ENCODE measurements around the gene USO1. TPM values are rescaled to one million over a fixed set of nuclear protein-coding genes. Genes with fewer than 3 reads are reported as not detected.
A peak's percentile ranks its signal among the peaks of the same experiment; 100 is the strongest.
"Not testable (repeated sequence)": the region's sequence is repeated elsewhere in the genome, so short reads cannot be mapped to it uniquely, and the experiment has no call there.

USO1 gene
- total and polyA plus RNA-seq, 2 of the 13 experiments (the other 11 are each of a cell fraction or from before 2014, with no cell fraction given): 52.2 to 87.7 TPM

- H3K4me3 ChIP-seq (replicated peaks in 1 of 3; ENCODE audit: insufficient read depth in 1 of 3, low read depth in 2 of 3, low read length in 3 of 3); H3K27ac ChIP-seq (ENCODE audit: extremely low read length, insufficient read depth, low read length); FAIRE-seq; H2AFZ ChIP-seq (ENCODE audit: low read length); ATAC-seq; H3K9ac ChIP-seq (ENCODE audit: insufficient read depth, low read depth, low read length); in situ Hi-C loops (cut with HindIII; ENCODE audit: extremely low pct_ligation_motif_present, low pct_unique_long_range_greater_than_20kb); BruUV-seq (replicated peaks); H3K9me3 ChIP-seq (ENCODE audit: low read length); H4K20me1 ChIP-seq (ENCODE audit: insufficient read depth, low read length); CTCF ChIA-PET (ENCODE audit: low intra/inter-chr PET ratio, low total read pairs); H3K4me1 ChIP-seq (ENCODE audit: insufficient read depth, low read length); DNase-seq (ENCODE audit: low spot score); POLR2A ChIA-PET; H3K79me2 ChIP-seq (ENCODE audit: insufficient read depth, low read length); H3K27me3 ChIP-seq (ENCODE audit: control insufficient read depth in 1 of 2, insufficient read depth in 2 of 2, low read length in 2 of 2); H3K4me2 ChIP-seq (ENCODE audit: low read depth, low read length): not testable (repeated sequence)
- intact Hi-C loops (cut with micrococcal nuclease; ENCODE audit: unreplicated experiment): loop anchor here (5.0 kb wide), 1 partner anchor 34 kb away; no protein-coding TSS in a partner anchor
- peaks cover 6 to 62% of the 10 kb centered on the region in 2 experiments for H3K36me3 ChIP-seq (replicated peaks in 1 of 2; ENCODE audit: control insufficient read depth in 1 of 2, insufficient read depth in 2 of 2, low read length in 2 of 2)
- 90% methylated on average over 8 of the region's 8 CpGs for WGBS (ENCODE audit: low lambda C conversion rate)
Observed at GRCh38 chr4:75806035-75806434, 81.7 kb downstream of the USO1 start.

- ATAC-seq: peak; percentile 14; the same call in 1 of the 3 replicates
- no peak overlapping the region for H3K4me3 ChIP-seq (replicated peaks in 1 of 3; ENCODE audit: insufficient read depth in 1 of 3, low read depth in 2 of 3, low read length in 3 of 3)
- H2AFZ ChIP-seq (ENCODE audit: low read length): no peak overlapping the region
- 95% methylated on average over 2 of the region's 2 CpGs for WGBS (ENCODE audit: low lambda C conversion rate)
- ChIA-PET CTCF (ENCODE audit: low intra/inter-chr PET ratio, low total read pairs) (no interaction called here), POLR2A (no interaction called here)
- H3K9me3 ChIP-seq (ENCODE audit: low read length): no peaks in the 10 kb centered on the region
- no peak for FAIRE-seq
- BruUV-seq (replicated peaks): no TSS peak
- H4K20me1 ChIP-seq (ENCODE audit: insufficient read depth, low read length): no peaks in the 10 kb centered on the region
- no peaks in the 10 kb centered on the region for H3K79me2 ChIP-seq (ENCODE audit: insufficient read depth, low read length)
- intact Hi-C loops (cut with micrococcal nuclease; ENCODE audit: unreplicated experiment): no loop called here
- no peak overlapping the region for H3K9ac ChIP-seq (ENCODE audit: insufficient read depth, low read depth, low read length)
- no peak overlapping the region for H3K4me2 ChIP-seq (ENCODE audit: low read depth, low read length)
- DNase-seq (ENCODE audit: low spot score): no peak
- H3K36me3 ChIP-seq (replicated peaks in 1 of 2; ENCODE audit: control insufficient read depth in 1 of 2, insufficient read depth in 2 of 2, low read length in 2 of 2): peaks cover 0 to 2% of the 10 kb centered on the region in 2 experiments
- H3K27ac ChIP-seq (ENCODE audit: extremely low read length, insufficient read depth, low read length): no peak overlapping the region
- H3K4me1 ChIP-seq (ENCODE audit: insufficient read depth, low read length): peaks cover 17% of the 10 kb centered on the region
- no peaks in the 10 kb centered on the region for H3K27me3 ChIP-seq (ENCODE audit: control insufficient read depth in 1 of 2, insufficient read depth in 2 of 2, low read length in 2 of 2)
- in situ Hi-C loops (cut with HindIII; ENCODE audit: extremely low pct_ligation_motif_present, low pct_unique_long_range_greater_than_20kb): no loop called here
- TF ChIP-seq TOPORS (CRISPR knock-in tag; IDR thresholded peaks at IDR 0.05) (no peak), MLX (CRISPR knock-in tag; IDR thresholded peaks at IDR 0.05) (no peak), GRHL1 (CRISPR knock-in tag; conservative IDR thresholded peaks at IDR 0.05) (no peak), ATF2 (CRISPR knock-in tag; IDR thresholded peaks at IDR 0.05) (no peak), IRF1 (CRISPR knock-in tag; IDR thresholded peaks at IDR 0.05; ENCODE audit: low read depth) (no peak), ZNF883 (CRISPR knock-in tag; IDR thresholded peaks at IDR 0.05; ENCODE audit: not compliant biosample characterization) (no peak), PCBP1 (IDR thresholded peaks at IDR 0.05; ENCODE audit: borderline replicate concordance, low read depth, low read length) (no peak), MED13 (CRISPR knock-in tag; IDR thresholded peaks at IDR 0.05) (no peak), ZNF362 (CRISPR knock-in tag; IDR thresholded peaks at IDR 0.05; ENCODE audit: borderline replicate concordance) (no peak), NFE2L2 (IDR thresholded peaks at IDR 0.05; ENCODE audit: low read length) (no peak), GFI1 (CRISPR knock-in tag; IDR thresholded peaks at IDR 0.05; ENCODE audit: borderline replicate concordance) (no peak), DNMT1 (CRISPR knock-in tag; IDR thresholded peaks at IDR 0.05) (no peak), CENPX (CRISPR knock-in tag; IDR thresholded peaks at IDR 0.05) (no peak)
Observed at GRCh38 chr4:75817901-75818300, 93.5 kb downstream of the USO1 start.
